Activated CD8-positive, alpha-beta memory T cell treated with anti-CD3 and anti-CD28 coated beads, Interleukin-2, amount 50 U/mL, for 1 hour (primary cell): ENCODE data around the gene WASF1.
"Not testable (repeated sequence)": the region's sequence is repeated elsewhere in the genome, so short reads cannot be mapped to it uniquely, and the experiment has no call there.

ENCODE experiments used
- DNase-seq: peaks from one replicate; pipeline ENCODE4 v3.0.0-alpha.2; 2020; ENCODE audit errors: extremely low read depth

The WASF1 gene

GRCh38 chr6:110173506-110174132, 5.9 kb downstream of the WASF1 start:
- no peak for DNase-seq

- DNase-seq = no peak
Measured at GRCh38 chr6:110170081-110170480, 9.4 kb downstream of the WASF1 start.

GRCh38 chr6:110158479-110158878, 21.0 kb downstream of the WASF1 start:
- no peak for DNase-seq

DNA sequence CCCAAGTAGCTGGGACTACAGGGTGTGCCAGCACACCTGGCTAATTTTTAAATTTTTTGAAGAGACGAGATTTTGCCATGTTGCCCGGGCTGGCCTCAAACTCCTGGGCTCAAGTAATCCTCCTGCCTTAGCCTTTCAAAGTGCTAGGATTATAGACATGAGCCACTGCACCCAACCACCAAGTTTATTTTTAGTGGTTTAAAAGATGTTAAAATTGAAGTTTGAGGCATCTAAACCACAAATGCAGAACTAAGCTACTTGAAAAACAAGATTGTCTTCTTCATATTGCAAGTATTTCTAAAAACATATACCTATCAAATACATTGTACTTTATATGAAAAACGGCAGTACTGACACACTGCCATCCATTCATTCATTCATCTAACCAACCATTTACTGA, 31.6 kb downstream of the WASF1 start:
- no peak for DNase-seq

- DNase-seq = no peak
Measured at GRCh38 chr6:110140650-110141049, 38.8 kb downstream of the WASF1 start.

- DNase-seq = no peak
Measured at GRCh38 chr6:110139052-110139451, 40.4 kb downstream of the WASF1 start.

DNA sequence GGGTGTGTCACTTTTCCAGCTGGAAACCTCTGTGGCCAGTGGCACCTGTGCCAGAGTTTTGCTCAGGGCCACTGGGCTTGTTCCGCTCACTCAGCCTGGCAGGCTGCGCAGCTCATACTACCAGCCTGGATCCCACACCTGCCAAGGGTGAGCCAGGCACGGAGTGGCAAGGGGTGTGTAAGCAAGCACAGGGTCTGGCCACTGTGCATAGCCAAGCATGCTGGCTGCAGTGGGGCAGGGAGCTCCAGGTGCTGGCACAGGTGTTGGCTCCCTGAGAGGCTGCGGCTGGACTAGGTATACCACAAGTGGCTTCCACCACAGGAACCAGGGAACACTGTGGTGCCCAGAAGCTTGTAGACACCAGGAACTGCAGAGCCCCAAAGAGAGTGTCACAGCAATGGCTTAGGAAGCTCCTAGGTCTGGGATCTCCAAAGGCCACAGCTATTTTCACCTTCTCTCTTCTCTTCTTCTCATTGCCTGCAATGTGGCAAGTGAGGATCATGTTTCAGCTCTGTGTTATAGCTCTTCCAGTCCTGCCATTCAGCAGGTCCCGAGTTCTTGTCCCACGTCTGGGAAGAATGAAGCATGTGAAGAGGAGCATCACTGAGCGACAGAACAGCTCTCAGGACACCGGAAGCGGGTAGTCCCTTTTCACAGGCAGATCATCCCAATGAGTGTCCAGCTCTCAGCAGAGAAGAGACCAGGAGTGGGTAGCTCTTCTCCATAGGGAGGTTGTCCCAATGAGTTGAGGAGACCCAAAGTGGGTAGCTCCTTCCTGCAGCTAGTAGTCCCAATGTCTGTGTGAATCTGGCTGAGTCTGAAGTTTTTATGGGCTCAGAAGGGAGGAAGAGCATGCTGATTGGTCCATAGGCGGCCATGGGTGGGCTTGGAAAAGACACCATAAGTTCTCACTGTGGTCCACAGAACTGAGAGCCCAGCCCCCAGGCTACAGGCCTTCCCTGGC, 41.3 kb downstream of the WASF1 start:
- DNase-seq = no peak

DNA sequence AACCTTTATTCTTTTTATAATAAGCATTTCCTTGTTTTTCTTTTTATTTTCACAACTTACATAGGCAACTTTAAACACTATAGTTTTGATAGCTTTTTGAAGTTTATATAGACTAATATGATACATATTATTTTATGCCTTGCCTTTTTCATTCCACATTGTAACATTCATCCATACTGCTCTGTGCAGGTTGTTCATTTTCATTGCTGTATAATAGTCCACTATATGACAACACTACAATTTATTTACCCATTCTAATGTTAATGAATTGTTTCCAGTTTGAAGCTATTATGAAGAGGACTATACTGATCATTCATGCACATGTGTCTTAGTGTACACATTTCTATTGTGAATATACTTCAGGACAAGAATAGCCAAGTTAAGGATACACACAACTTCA, 49.1 kb downstream of the WASF1 start:
- DNase-seq = no peak

DNA sequence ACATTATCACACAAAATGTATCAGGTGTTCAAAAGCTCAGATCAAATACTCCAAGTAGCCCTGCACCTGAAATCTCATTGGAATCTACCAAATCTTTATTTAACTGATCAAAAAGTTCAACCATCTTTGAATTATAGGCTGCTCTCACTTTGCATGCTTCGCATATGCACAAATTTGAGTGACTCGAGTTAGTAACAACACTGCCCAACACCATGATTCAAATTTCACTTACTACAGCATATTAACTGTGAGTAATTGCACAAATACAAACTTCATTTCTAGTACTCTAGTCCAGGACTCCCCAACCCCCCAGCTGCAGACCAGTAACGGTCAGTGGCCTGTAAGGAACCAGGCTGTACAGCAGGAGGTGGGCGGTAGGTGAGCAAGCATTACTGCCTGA, 51.1 kb downstream of the WASF1 start:
- DNase-seq = no peak

GRCh38 chr6:110125361-110125760, 54.1 kb downstream of the WASF1 start:
- no peak for DNase-seq

DNA sequence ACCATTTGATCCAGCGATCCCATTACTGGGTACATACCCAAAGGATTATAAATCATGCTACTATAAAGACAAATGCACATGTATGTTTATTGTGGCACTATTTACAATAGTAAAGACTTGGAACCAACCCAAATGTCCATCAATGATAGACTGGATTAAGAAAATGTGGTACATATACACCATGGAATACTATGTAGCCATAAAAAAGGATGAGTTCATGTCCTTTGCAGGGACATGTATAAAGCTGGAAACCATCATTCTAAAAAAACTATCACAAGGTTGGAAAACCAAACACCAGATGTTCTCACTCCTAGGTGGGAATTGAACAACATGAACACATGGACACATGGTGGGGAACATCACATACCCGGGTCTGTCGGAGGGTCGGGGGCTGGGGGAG, 57.8 kb downstream of the WASF1 start:
- DNase-seq = not testable (repeated sequence)

GRCh38 chr6:110116258-110116657, 63.2 kb downstream of the WASF1 start:
- DNase-seq = no peak

DNA sequence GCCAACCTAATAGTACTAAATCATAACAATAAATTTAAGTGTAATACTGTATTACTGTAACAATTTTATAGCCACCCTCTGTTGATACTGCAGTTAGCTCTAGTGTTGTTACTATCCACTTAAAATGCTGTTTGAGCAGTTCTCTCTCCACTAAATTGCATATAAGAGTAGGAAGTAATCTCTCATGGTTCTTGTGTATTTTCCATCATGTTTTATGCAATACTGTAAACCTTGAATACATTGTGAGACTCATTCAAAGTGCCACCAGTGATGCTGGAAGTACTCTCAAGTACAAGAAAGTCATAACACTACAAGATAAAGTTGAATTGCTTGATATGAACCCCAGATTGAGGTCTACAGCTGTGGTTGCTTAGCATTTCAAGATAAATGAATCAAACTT, 65.5 kb downstream of the WASF1 start:
- DNase-seq = no peak

GRCh38 chr6:110105296-110105695, 74.2 kb downstream of the WASF1 start:
- DNase-seq = no peak

GRCh38 chr6:110103260-110103659, 76.2 kb downstream of the WASF1 start:
- DNase-seq = no peak

DNA sequence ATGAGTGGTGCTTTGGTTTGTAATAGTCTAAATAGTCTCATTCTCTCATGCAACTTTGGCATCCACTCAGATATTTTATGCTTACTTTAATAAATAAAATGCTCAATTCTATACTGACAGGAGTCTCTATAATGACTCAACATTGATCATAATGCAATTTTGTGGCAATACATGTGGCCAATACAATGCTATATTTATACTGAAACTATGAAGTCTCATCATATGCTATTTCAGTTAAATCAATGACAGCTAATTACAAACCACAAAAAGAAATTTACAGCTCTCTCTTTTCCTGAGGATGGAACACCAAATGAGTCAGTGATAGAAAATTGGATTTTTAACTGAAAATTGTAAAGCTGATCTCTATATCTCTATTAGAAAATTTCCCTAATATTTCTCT, 77.1 kb downstream of the WASF1 start:
- DNase-seq = no peak

DNA sequence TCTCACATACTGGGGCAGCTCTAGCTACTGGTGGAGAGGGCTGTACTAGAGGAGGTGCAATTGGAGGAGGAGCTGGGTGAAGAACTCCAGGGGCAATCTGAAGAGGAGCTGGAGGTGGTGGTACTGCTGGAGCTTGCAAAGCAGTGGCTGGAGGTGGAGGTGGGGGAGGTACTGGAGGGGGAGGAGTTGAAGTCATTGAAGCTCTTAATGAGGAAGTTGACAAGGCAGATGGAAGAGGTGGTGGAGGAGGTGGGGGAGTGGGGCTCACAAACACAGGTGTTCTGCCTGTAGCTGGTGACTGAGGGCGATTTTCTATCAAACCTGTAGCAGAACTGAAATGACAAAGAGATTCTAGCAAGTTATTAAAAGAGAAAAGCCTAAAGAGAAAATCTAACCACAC, 77.6 kb downstream of the WASF1 start:
- no peak for DNase-seq

GRCh38 chr6:110098511-110099116, 80.9 kb downstream of the WASF1 start:
- DNase-seq = no peak

- DNase-seq = no peak
Measured at GRCh38 chr6:110097443-110097842, 82.0 kb downstream of the WASF1 start.

GRCh38 chr6:110095935-110096334, 83.5 kb downstream of the WASF1 start:
- no peak for DNase-seq

DNA sequence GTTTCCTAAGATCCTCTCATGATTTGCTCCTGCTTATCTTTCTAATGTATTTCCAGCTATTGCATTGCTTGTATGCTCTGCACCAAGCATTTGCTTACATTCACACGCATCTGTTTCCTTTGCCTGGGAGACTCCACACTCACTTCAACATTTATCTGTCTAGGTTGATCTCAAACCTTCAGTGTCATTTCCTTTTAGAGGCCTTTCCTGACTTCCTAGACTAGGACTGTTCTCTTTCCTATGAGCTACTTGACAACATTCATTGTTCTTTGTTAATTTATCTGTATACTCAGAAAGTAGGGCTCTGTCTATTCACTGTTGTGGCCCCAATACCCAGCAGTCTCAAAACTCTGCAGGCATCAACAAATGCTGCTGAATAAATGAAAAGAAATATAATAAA, 84.4 kb downstream of the WASF1 start:
- DNase-seq = no peak

DNA sequence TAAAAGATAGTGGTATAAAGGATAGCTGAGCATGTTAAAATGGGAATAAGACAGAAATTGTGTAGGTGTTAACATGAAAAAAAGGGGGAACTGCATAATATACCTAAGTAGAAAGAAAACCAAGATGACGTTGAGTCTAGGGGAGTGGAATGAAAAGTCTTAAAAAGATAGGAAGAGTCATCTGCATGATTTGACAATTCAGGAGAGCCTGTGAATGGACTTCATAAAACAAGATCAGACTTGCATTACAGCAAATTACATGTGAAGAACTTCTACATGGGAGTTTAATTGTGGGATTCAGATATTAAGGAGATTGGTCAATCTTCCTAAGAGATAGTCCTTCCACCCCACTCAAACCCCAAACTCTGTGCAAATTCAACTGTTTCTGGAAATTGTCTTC, 85.5 kb downstream of the WASF1 start:
- no peak for DNase-seq

- DNase-seq = no peak
Measured at GRCh38 chr6:110090876-110091275, 88.6 kb downstream of the WASF1 start.
